C1 segment of cervical spinal cord (tissue), 14 donors: ENCODE measurements around the gene ZNF362.

Experiments
- DNase-seq, 14 donors: peaks; one replicate each; lab custom pipeline; 2025; lab: John Stamatoyannopoulos, UW

Gene ZNF362

GRCh38 chr1:33343539-33343938 lies 87.2 kb downstream of the ZNF362 start:
- DNase-seq: no peak

DNA sequence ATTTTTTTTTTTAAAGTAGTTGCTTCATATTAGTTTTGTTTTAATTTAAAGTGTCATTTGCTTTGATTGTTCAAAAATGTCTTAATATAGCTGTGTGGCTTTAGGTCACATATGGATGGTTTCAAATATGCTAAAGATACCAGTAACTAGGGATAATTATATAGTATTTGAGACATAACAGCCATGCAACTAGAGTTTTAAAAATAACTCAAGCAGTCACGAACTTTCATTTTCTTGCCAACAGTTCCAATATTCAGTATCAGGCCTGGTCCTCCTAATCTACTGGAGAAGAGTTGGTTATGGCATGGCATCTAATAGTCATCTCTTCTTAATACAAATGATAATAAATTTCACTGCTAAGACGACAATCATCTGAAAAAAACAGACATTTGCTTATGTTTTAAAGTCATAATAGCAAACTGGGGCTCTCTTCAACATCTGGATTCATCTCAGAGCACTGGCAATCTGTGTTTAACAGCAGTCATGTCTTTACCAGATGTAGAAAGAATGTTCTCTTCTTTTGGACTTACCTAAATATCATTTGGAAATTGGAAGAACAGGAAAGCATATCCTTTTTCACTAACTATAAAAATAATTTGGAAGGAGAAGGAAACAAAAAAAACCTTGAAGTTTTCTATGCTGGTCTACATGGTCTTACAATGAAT lies 88.7 kb downstream of the ZNF362 start:
- DNase-seq: no peak

- DNase-seq: no peak
Observed at GRCh38 chr1:33346533-33346926, 90.2 kb downstream of the ZNF362 start.

- peak in 3 of 14 donors; percentile 31 to 43 (median 34) for DNase-seq
Observed at GRCh38 chr1:33346927-33347649, 90.8 kb downstream of the ZNF362 start.

GRCh38 chr1:33347650-33347992 lies 91.3 kb downstream of the ZNF362 start:
- peak in 2 of 14 donors; percentile 24 to 29 for DNase-seq

DNA sequence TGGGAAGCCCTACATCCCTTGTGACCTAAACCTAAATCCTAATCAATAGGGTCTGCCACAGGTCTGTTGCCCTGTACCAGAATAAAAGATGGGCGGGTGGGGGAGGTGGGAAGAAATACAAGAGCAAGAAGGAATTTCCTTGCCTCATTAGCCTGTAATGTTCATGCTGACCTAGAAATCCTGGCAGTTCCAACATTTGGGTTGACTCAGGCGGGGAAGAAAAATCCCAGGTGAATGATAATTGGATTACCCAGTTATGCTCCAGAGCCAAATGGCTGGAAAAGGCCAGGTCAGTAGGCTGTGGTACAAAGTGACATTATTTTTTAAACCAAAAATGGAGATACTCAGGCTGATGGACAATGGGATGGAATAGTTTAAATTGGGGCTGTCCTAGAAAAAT lies 91.9 kb downstream of the ZNF362 start:
- DNase-seq: peak in 1 of 14 donors; percentile 76

- peak in 3 of 14 donors; percentile 26 to 48 (median 36) for DNase-seq
Observed at GRCh38 chr1:33348676-33349080, 92.4 kb downstream of the ZNF362 start.

DNA sequence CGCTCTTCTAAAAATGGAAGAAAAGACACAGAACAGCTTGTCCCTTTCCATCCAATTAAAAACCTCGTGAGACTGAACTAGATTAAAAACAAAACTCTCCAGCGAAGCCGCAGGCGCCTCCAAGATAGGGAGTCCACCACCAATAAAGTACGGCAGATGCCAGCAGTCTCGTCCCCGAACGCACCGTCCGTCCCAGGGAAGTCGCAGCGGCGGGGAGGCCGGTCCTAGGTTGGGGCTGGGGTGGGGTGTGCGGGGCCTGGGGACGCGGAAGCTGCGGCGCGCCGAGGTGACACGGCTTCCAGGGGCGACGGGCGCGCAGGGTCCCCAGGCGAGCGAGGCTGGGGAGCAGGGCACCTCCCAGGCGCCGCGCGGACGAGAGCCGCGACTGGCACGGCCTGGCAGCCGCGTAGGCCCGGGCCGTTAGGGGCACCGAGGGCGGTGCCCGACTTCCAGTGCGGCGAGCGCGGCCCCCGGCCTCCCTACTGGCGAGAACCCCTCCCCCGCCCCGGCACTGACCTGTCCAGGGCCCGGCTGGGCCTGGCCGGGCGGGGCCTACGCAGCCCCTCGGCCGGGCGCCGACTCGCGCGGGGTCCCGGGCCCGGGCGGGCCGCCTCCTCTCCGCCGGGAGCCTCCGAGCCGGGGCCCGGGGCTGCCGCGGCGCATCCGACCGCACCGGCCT lies 92.9 kb downstream of the ZNF362 start:
- peak in 7 of 14 donors; percentile 45 to 84 (median 61) for DNase-seq

- peak in 12 of 14 donors; percentile 60 to 89 (median 71) for DNase-seq
Observed at GRCh38 chr1:33349778-33350610, 93.7 kb downstream of the ZNF362 start.
